Measurements from ENCODE around the gene RHOA.
"Not testable (repeated sequence)": the region's sequence is repeated elsewhere in the genome, so short reads cannot be mapped to it uniquely, and the experiment has no call there.

Gene RHOA

DNA sequence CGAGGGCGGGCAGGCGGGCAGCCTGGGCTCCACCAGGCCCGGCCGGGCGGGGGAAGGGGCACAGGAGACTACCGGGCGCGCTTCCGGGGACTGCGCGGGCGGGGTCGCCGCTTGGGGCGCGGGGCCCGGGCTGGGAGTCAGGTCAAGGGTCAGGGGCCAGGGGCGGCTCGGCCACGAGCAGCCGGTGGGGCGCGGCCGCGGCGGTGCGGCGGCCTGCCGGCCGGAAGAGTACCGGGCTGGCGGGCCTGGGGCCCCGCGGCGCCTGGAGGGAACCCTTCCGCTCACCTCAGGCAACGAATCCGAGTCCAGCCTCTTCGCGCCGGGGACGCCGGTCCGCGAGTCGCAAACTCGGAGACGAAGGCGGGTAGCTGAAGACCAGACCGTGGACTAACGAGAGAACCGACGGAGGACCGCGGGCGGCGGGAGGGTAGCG, 225 bp downstream of the RHOA start:
- Histone ChIP-seq H3K27me3 (ENCODE audit: insufficient read depth, low read depth) (no peaks in the 10 kb centered on the region), H2AFZ (ENCODE audit: low read depth) (peak overlapping the region; percentile 54), H3K36me3 (ENCODE audit: insufficient read depth) (no peaks in the 10 kb centered on the region), H3K4me3 (IDR thresholded peaks at IDR 0.05; ENCODE audit: insufficient read depth, low read depth, low read length) (no peak overlapping the region), H3K4me2 (peak overlapping the region; percentile 82; the same call in 1 of the 2 replicates), H3K4me1 (ENCODE audit: low read depth, poor library complexity, severe bottlenecking) (peaks cover 28% of the 10 kb centered on the region), H3K9ac (peak overlapping the region; percentile 75), H3K27ac (peak overlapping the region; percentile 71), H4K20me1 (ENCODE audit: insufficient read depth) (peaks cover 24% of the 10 kb centered on the region; the same call in 1 of the 2 replicates), H3K79me2 (ENCODE audit: insufficient read depth, low read depth) (peaks cover 58% of the 10 kb centered on the region)
- no peak for TF ChIP-seq CTCF (conservative IDR thresholded peaks at IDR 0.05; ENCODE audit: low read depth, low read length)

DNA sequence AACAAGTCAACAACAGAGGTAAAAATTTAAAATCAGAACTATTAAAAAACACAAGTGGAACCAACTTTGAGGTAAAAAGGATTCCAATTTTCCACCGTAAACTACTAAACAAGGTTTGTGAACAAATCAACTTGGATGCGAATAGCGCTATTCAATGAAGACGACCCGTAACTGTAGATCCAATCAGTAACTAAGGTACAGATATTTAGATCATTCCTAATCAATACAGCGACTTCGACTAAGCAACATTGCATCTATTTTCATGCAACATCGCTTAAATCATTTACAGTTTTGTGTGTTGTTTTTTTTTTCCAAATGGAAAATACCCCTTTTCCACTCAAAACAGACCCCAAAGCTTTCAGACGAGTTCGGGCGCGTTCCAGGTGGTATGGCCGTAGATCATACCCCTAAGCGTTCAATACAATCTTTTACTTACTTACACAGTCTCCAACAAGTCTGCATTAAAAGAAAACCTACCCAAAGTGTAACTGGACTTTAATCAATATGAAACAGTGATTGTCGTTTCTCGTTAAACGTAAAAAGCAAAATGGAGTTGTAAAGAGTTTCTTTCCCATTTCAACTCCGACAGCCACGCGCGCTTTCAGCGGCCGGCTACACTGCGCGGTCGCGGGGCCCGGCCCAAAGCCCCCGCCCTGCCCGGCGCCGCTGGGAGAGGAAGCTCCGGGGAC, 786 bp downstream of the RHOA start:
- peak overlapping the region; percentile 64 for H3K4me3 ChIP-seq (IDR thresholded peaks at IDR 0.05; ENCODE audit: insufficient read depth, low read depth, low read length)
- peaks cover 28% of the 10 kb centered on the region for H3K4me1 ChIP-seq (ENCODE audit: low read depth, poor library complexity, severe bottlenecking)
- H3K79me2 ChIP-seq (ENCODE audit: insufficient read depth, low read depth), result peaks cover 64% of the 10 kb centered on the region
- no peaks in the 10 kb centered on the region for H3K36me3 ChIP-seq (ENCODE audit: insufficient read depth)
- no peaks in the 10 kb centered on the region for H3K27me3 ChIP-seq (ENCODE audit: insufficient read depth, low read depth)
- peak overlapping the region; percentile 75 for H3K9ac ChIP-seq
- H4K20me1 ChIP-seq (ENCODE audit: insufficient read depth), result peaks cover 24% of the 10 kb centered on the region; the same call in 1 of the 2 replicates
- no peak for TF ChIP-seq CTCF (conservative IDR thresholded peaks at IDR 0.05; ENCODE audit: low read depth, low read length)
- H2AFZ ChIP-seq (ENCODE audit: low read depth), result peak overlapping the region; percentile 54
- peak overlapping the region; percentile 82 for H3K4me2 ChIP-seq
- peak overlapping the region; percentile 71 for H3K27ac ChIP-seq

DNA sequence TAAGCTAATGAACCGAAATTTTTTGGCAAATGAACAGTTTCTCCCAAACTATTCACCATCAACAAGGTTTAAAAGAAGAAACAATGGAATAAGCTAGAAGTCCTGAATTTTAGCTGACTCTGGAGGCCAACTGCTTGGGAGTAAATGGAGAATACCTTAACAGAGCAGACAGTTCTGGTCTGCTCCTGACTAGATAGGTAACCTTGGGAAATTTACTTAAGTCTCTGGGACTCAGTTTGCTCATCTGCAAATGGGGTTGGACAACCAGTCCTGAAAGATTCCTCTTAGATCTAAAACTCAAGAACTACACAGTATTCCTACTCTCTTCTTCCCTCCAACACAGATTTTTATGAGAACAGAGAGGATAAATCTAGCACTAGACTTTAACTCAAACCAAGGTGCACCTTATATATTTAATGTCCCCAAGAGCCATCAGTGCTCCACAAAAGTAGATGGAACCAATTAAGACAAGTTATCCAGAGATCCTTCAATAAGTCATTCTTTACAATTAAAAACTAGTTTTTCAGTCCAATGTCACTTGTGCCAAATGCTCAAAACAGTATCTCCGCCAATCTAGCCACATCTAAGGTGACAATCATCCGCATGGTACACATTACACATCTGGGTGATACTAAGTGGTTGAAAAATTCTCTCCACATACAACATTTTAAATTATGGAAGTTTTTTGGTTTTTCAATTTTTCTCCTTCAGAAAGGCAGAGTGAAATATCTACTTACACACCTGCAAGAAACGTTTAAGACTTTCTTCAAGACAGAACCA, 1.5 kb downstream of the RHOA start:
- H3K36me3 ChIP-seq (ENCODE audit: insufficient read depth), result no peaks in the 10 kb centered on the region
- peaks cover 71% of the 10 kb centered on the region for H3K79me2 ChIP-seq (ENCODE audit: insufficient read depth, low read depth)
- H3K27ac ChIP-seq, result peak overlapping the region; percentile 71; the same call in 1 of the 2 replicates
- H3K4me2 ChIP-seq, result peak overlapping the region; percentile 82
- TF ChIP-seq CTCF (conservative IDR thresholded peaks at IDR 0.05; ENCODE audit: low read depth, low read length), result no peak
- H3K9ac ChIP-seq, result peak overlapping the region; percentile 75; the same call in 1 of the 2 replicates
- no peaks in the 10 kb centered on the region for H3K27me3 ChIP-seq (ENCODE audit: insufficient read depth, low read depth)
- no peak overlapping the region for H3K4me3 ChIP-seq (IDR thresholded peaks at IDR 0.05; ENCODE audit: insufficient read depth, low read depth, low read length)
- H2AFZ ChIP-seq (ENCODE audit: low read depth), result no peak overlapping the region
- H3K4me1 ChIP-seq (ENCODE audit: low read depth, poor library complexity, severe bottlenecking), result peaks cover 28% of the 10 kb centered on the region
- peaks cover 24% of the 10 kb centered on the region; the same call in 1 of the 2 replicates for H4K20me1 ChIP-seq (ENCODE audit: insufficient read depth)

GRCh38 chr3:49406571-49407565, 4.9 kb downstream of the RHOA start:
- no peak for TF ChIP-seq CTCF (conservative IDR thresholded peaks at IDR 0.05; ENCODE audit: low read depth, low read length)
- H3K27ac ChIP-seq, result no peak overlapping the region
- no peaks in the 10 kb centered on the region for H3K36me3 ChIP-seq (ENCODE audit: insufficient read depth)
- no peak overlapping the region for H3K4me3 ChIP-seq (IDR thresholded peaks at IDR 0.05; ENCODE audit: insufficient read depth, low read depth, low read length)
- no peak overlapping the region for H3K9ac ChIP-seq
- H2AFZ ChIP-seq (ENCODE audit: low read depth), result no peak overlapping the region
- no peaks in the 10 kb centered on the region for H3K27me3 ChIP-seq (ENCODE audit: insufficient read depth, low read depth)
- peaks cover 90% of the 10 kb centered on the region for H3K79me2 ChIP-seq (ENCODE audit: insufficient read depth, low read depth)
- H3K4me1 ChIP-seq (ENCODE audit: low read depth, poor library complexity, severe bottlenecking), result peaks cover 17% of the 10 kb centered on the region
- H4K20me1 ChIP-seq (ENCODE audit: insufficient read depth), result peaks cover 24% of the 10 kb centered on the region; the same call in 1 of the 2 replicates
- H3K4me2 ChIP-seq, result no peak overlapping the region

GRCh38 chr3:49405570-49405969, 6.2 kb downstream of the RHOA start:
- H3K79me2 ChIP-seq (ENCODE audit: insufficient read depth, low read depth), result peaks cover 95% of the 10 kb centered on the region
- not testable (repeated sequence) for H3K36me3 ChIP-seq (ENCODE audit: insufficient read depth); H3K4me3 ChIP-seq (IDR thresholded peaks at IDR 0.05; ENCODE audit: insufficient read depth, low read depth, low read length); H3K27ac ChIP-seq; H2AFZ ChIP-seq (ENCODE audit: low read depth); H3K27me3 ChIP-seq (ENCODE audit: insufficient read depth, low read depth); H3K9ac ChIP-seq; H3K4me2 ChIP-seq
- peaks cover 13% of the 10 kb centered on the region for H3K4me1 ChIP-seq (ENCODE audit: low read depth, poor library complexity, severe bottlenecking)
- peaks cover 21% of the 10 kb centered on the region; the same call in 1 of the 2 replicates for H4K20me1 ChIP-seq (ENCODE audit: insufficient read depth)
